IMR-90 (cell line): ENCODE data around the gene MCM8. TPM values are rescaled to one million over a fixed set of nuclear protein-coding genes. Genes with fewer than 3 reads are reported as not detected.

Source experiments
- ATAC-seq: fragments of 200-7000 bp; cut with Tn5 transposase; 2 replicates; pipeline ENCODE4 v1.9.1; 2020; ENCODE audit warnings: low read depth, mild to moderate bottlenecking, moderate library complexity
- BruUV-seq: library from RNA; stranded (reverse); fragments of 400-500 nt; replicated peaks from 2 replicates; lab custom pipeline; 2021; lab: Mats Ljungman, UMichigan
- CTCF ChIA-PET: fragments of 300-600 bp; formaldehyde crosslinking; extraction: SDS; loops from one replicate; lab custom pipeline; 2021; ENCODE audit warnings: antibody characterized with exemption; lab: Yijun Ruan, JAX
- POLR2A ChIA-PET: fragments of 300-600 bp; sonication (Branson Sonifier 250); formaldehyde crosslinking; loops from one replicate; lab custom pipeline; 2022; ENCODE audit warnings: antibody characterized with exemption; ENCODE audit not compliant: unreplicated experiment; lab: Charles Lee
- DNase-seq: peaks from one replicate; pipeline ENCODE4 v3.0.0; 2013
- H2AFZ ChIP-seq: replicated peaks from 2 replicates; pipeline ENCODE3; 2013; ENCODE audit warnings: low read length, mild to moderate bottlenecking; ENCODE audit not compliant: poor library complexity
- H2AK5ac ChIP-seq: 2 replicates; pipeline ENCODE4 v1.6.1; 2013; ENCODE audit warnings: low read depth, low read length, inconsistent platforms
- H2AK9ac ChIP-seq: replicated peaks from 2 replicates; pipeline ENCODE3; 2013; ENCODE audit warnings: mild to moderate bottlenecking, low read depth, low read length, moderate library complexity; ENCODE audit not compliant: poor library complexity
- H2BK120ac ChIP-seq: 2 replicates; pipeline ENCODE4 v1.6.1; 2013; ENCODE audit warnings: low read depth, low read length, inconsistent platforms
- H2BK15ac ChIP-seq: 3 replicates; pipeline ENCODE4 v1.6.1; 2013; ENCODE audit warnings: low read depth, low read length, inconsistent platforms
- H2BK20ac ChIP-seq: 2 replicates; pipeline ENCODE4 v1.6.1; 2013; ENCODE audit warnings: low read depth, mild to moderate bottlenecking, inconsistent platforms, low read length, moderate library complexity
- H2BK5ac ChIP-seq: 2 replicates; pipeline ENCODE4 v1.6.1; 2013; ENCODE audit warnings: mild to moderate bottlenecking, low read depth, low read length, inconsistent platforms; ENCODE audit not compliant: poor library complexity, severe bottlenecking
- H3K14ac ChIP-seq: replicated peaks from 2 replicates; pipeline ENCODE4 v1.6.1; 2013; ENCODE audit warnings: low read depth, low read length, inconsistent platforms
- H3K18ac ChIP-seq: 2 replicates; pipeline ENCODE4 v1.6.1; 2013; ENCODE audit warnings: low read depth, low read length, control low read depth
- H3K23ac ChIP-seq: 2 replicates; pipeline ENCODE4 v1.6.1; 2013; ENCODE audit warnings: low read depth, low read length, inconsistent platforms
- H3K27ac ChIP-seq: 2 replicates; pipeline ENCODE4 v1.5.1; 2013; ENCODE audit warnings: mild to moderate bottlenecking, control low read depth, low read length; ENCODE audit not compliant: insufficient read depth
- H3K27me3 ChIP-seq: 2 replicates; pipeline ENCODE4 v1.6.1; 2013; ENCODE audit warnings: low read length; ENCODE audit not compliant: control insufficient read depth, insufficient read depth
- H3K36me3 ChIP-seq: 2 replicates; pipeline ENCODE4 v1.6.1; 2013; ENCODE audit warnings: low read length, mixed read lengths; ENCODE audit not compliant: control insufficient read depth, insufficient read depth
- H3K4ac ChIP-seq: 2 replicates; pipeline ENCODE4 v1.6.1; 2013; ENCODE audit warnings: low read depth, low read length, inconsistent platforms
- H3K4me1 ChIP-seq: 2 replicates; pipeline ENCODE4 v1.6.1; 2013; ENCODE audit warnings: low read length, mixed read lengths; ENCODE audit not compliant: control insufficient read depth, insufficient read depth
- H3K4me2 ChIP-seq: 2 replicates; pipeline ENCODE4 v1.6.1; 2013; ENCODE audit warnings: low read depth, mild to moderate bottlenecking, control low read depth, low read length, moderate library complexity
- H3K4me3 ChIP-seq: 2 replicates; pipeline ENCODE4 v1.5.1; 2013; ENCODE audit warnings: low read depth, mild to moderate bottlenecking, control low read depth, low read length, moderate library complexity; ENCODE audit not compliant: insufficient read depth
- H3K56ac ChIP-seq: 2 replicates; pipeline ENCODE4 v1.6.1; 2013; ENCODE audit warnings: low read length, inconsistent platforms; ENCODE audit not compliant: insufficient read depth; ENCODE audit errors: extremely low read depth
- H3K79me1 ChIP-seq, 2 experiments: 2 replicates each; pipeline ENCODE4 v1.6.1; 2013; ENCODE audit warnings: low read length in 2 of 2, inconsistent platforms in 1 of 2, low read depth in 1 of 2
- H3K9ac ChIP-seq: 2 replicates; pipeline ENCODE4 v1.6.1; 2013; ENCODE audit warnings: low read depth, low read length, control low read depth
- H3K9me1 ChIP-seq: 2 replicates; pipeline ENCODE4 v1.6.1; 2013; ENCODE audit warnings: low read length, inconsistent platforms; ENCODE audit not compliant: insufficient read depth
- H3K9me3 ChIP-seq: 2 replicates; pipeline ENCODE4 v1.6.1; 2013; ENCODE audit warnings: low read length; ENCODE audit not compliant: control insufficient read depth, insufficient read depth
- H4K20me1 ChIP-seq: 2 replicates; pipeline ENCODE4 v1.6.1; 2013; ENCODE audit warnings: low read length, inconsistent platforms; ENCODE audit not compliant: insufficient read depth
- H4K5ac ChIP-seq: 2 replicates; pipeline ENCODE4 v1.6.1; 2013; ENCODE audit warnings: mild to moderate bottlenecking, low read depth, low read length, control low read depth
- H4K8ac ChIP-seq, 2 experiments: 2 replicates each; pipeline ENCODE4 v1.6.1; 2013; ENCODE audit warnings: low read depth in 2 of 2, low read length in 2 of 2, control low read depth in 1 of 2, inconsistent platforms in 1 of 2
- H4K91ac ChIP-seq: 2 replicates; pipeline ENCODE4 v1.6.1; 2013; ENCODE audit warnings: low read depth, low read length, inconsistent platforms; ENCODE audit not compliant: insufficient read depth
- CHD1 ChIP-seq: IDR thresholded peaks from 2 replicates; pipeline ENCODE4 v1.6.1; 2012; ENCODE audit warnings: low read depth, low read length, improper control_type of control experiment
- FOS ChIP-seq: fragments of 150-350 bp; IDR thresholded peaks from 2 replicates; pipeline ENCODE4 v1.6.1; 2016; ENCODE audit warnings: low read depth, low read length
- MAZ ChIP-seq: IDR thresholded peaks from 2 replicates; pipeline ENCODE4 v1.6.1; 2012; ENCODE audit warnings: low read depth, mild to moderate bottlenecking, low read length, improper control_type of control experiment, moderate library complexity, borderline replicate concordance
- MXI1 ChIP-seq: IDR thresholded peaks from 2 replicates; pipeline ENCODE4 v1.6.1; 2012; ENCODE audit warnings: low read depth, mild to moderate bottlenecking, low read length, moderate library complexity, borderline replicate concordance
- NFE2L2 ChIP-seq: fragments of 150-350 bp; IDR thresholded peaks from 2 replicates; pipeline ENCODE4 v1.6.1; 2016; ENCODE audit warnings: low read depth, mild to moderate bottlenecking, low read length
- POLR2A ChIP-seq: IDR thresholded peaks from 2 replicates; pipeline ENCODE4 v1.6.1; 2012; ENCODE audit warnings: mild to moderate bottlenecking, low read depth, low read length
- RCOR1 ChIP-seq: IDR thresholded peaks from 2 replicates; pipeline ENCODE4 v1.6.1; 2012; ENCODE audit warnings: mild to moderate bottlenecking, low read length, improper control_type of control experiment; ENCODE audit not compliant: insufficient replicate concordance
- RFX5 ChIP-seq: IDR thresholded peaks from 2 replicates; pipeline ENCODE4 v1.8.0; 2012; ENCODE audit warnings: low read depth, mild to moderate bottlenecking, low read length, moderate library complexity
- SMC3 ChIP-seq: fragments of 150-350 bp; IDR thresholded peaks from 2 replicates; pipeline ENCODE4 v1.6.1; 2016; ENCODE audit warnings: low read depth, mild to moderate bottlenecking, antibody characterized with exemption, low read length, moderate library complexity
- dilution Hi-C: fragments of 300-500 bp; cut with HindIII; formaldehyde crosslinking; loops from one replicate; pipeline ENCODE4 v1.14.3; 2018; ENCODE audit warnings: low sequenced_read_pairs; ENCODE audit not compliant: unreplicated experiment
- in situ Hi-C: fragments of 300-500 bp; cut with MboI; formaldehyde crosslinking; loops from 3 replicates; pipeline ENCODE4 v1.14.3; 2019; ENCODE audit warnings: low sequenced_read_pairs, inconsistent platforms, mixed read lengths
- intact Hi-C: fragments of 100-400 bp; cut with micrococcal nuclease; formaldehyde crosslinking; loops from 2 replicates; pipeline ENCODE4 v1.10.0; 2022
- polyA plus RNA-seq, 3 experiments: library from polyadenylated mRNA; depleted of rRNA; stranded (reverse); fragments of >200 nt; gene quantifications; 2 replicates each; pipeline ENCODE4 v1.2.3, GENCODE V29; 2012; ENCODE audit warnings: low replicate concordance in 1 of 3
- total RNA-seq: library from RNA; depleted of rRNA; stranded (reverse); fragments of >200 nt; gene quantifications from 2 replicates; pipeline ENCODE4 v1.2.3, GENCODE V29; 2012
- TF ChIP-seq, protein P1 (sequence below): fragments of 150-350 bp; IDR thresholded peaks from 2 replicates; pipeline ENCODE4 v1.6.1; 2016; ENCODE audit warnings: low read depth, mild to moderate bottlenecking, low read length, moderate library complexity, borderline replicate concordance

MCM8 gene
- total and polyA plus RNA-seq, 2 of the 4 experiments (the other 2 are of a cell fraction) = 4.2 to 11.5 TPM

DNA sequence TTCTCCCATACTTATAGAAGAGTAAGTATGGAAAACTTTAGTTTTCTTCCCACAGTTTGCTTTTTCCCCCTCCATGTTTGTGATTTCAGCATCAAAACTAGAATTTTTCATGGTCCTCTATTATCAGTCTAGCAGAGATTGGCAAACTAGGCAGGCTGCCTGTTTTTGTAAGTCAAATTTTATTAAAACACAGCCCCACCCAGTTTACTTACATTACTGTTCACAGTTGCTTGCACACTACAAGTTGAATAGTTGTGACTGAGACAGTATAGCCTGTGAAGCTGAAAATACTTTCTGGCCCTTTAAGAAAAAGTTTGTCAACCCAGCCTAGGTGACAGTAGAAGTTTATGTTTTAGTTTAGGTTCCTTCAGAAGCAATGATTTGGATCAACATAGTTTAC, 19.5 kb downstream of the MCM8 start:
- ChIA-PET CTCF (no interaction called here), POLR2A (interaction anchor here (0.6 kb wide), 1 partner anchor 1407 kb away, joined by 3 read pairs; no protein-coding TSS in a partner anchor)
- in situ Hi-C loops = loop anchor here (25.0 kb wide), 1 partner anchor 433 kb away; no protein-coding TSS in a partner anchor
- Histone ChIP-seq H3K4ac (no peak overlapping the region), H2AFZ (no peak overlapping the region), H3K18ac (no peak overlapping the region), H4K91ac (no peak overlapping the region), H2BK15ac (no peak overlapping the region), H4K5ac (no peak overlapping the region), H2BK20ac (no peak overlapping the region), H3K27ac (no peak overlapping the region), H2BK120ac (no peak overlapping the region), H3K79me1 (no peaks in the 10 kb centered on the region), H3K4me1 (peaks cover 2% of the 10 kb centered on the region; the same call in 1 of the 2 replicates), H3K56ac (no peak overlapping the region), H2AK5ac (no peak overlapping the region), H3K23ac (no peak overlapping the region), H2BK5ac (no peak overlapping the region), H4K20me1 (no peaks in the 10 kb centered on the region), H3K9me3 (no peaks in the 10 kb centered on the region), H4K8ac (no peak overlapping the region), H3K4me2 (no peak overlapping the region), H3K14ac (no peak overlapping the region), H3K4me3 (no peak overlapping the region), H3K27me3 (no peaks in the 10 kb centered on the region), H3K9ac (no peak overlapping the region), H3K9me1 (no peaks in the 10 kb centered on the region; the same call in 1 of the 2 replicates), H3K36me3 (no peaks in the 10 kb centered on the region; the same call in 1 of the 2 replicates), H2AK9ac (no peak overlapping the region)
- no peak for DNase-seq
- dilution Hi-C loops = no loop called here
- no TSS peak for BruUV-seq
- TF ChIP-seq MAZ (no peak), RCOR1 (no peak), RFX5 (no peak), MXI1 (no peak), NFE2L2 (no peak), SMC3 (no peak), CHD1 (no peak), FOS (no peak), POLR2A (no peak)
- TF ChIP-seq, protein P1, sequence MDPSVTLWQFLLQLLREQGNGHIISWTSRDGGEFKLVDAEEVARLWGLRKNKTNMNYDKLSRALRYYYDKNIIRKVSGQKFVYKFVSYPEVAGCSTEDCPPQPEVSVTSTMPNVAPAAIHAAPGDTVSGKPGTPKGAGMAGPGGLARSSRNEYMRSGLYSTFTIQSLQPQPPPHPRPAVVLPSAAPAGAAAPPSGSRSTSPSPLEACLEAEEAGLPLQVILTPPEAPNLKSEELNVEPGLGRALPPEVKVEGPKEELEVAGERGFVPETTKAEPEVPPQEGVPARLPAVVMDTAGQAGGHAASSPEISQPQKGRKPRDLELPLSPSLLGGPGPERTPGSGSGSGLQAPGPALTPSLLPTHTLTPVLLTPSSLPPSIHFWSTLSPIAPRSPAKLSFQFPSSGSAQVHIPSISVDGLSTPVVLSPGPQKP = no peak
- ATAC-seq = no peak
- intact Hi-C loops = no loop called here
